ENCODE results near the gene TSPO.

DNA sequence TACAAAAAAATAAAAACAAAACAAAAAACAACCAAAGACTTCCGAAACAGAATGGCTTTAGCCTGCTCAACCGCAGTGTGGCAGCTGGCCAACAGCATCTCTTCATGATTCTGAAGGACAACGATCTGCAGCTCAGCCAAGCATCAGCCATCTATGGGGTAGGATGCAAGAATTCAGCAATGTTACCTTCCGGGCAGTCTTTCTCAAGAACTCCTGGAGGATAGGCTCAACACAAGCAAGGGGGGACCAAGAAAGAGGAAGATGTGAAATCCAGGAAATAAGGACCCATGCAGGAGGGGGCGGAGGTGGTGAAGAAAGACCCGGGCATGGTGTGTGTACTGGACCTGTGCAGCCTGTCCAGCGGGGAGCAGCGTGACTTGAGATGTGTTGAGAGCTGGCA lies 3.5 kb upstream of the TSPO start:
- TF ChIP-seq SP4 (IDR thresholded peaks at IDR 0.05; ENCODE audit: low read length) (no peak), POLR2A (IDR thresholded peaks at IDR 0.05; ENCODE audit: control extremely low read depth in 1 of 2, low read depth in 2 of 2, low read length in 2 of 2) (no peak), CTCF (IDR thresholded peaks at IDR 0.05; ENCODE audit: control extremely low read depth in 1 of 3, insufficient read depth in 1 of 3, low read depth in 1 of 3, low read length in 3 of 3) (no peak), CHD2 (IDR thresholded peaks at IDR 0.05; ENCODE audit: low read length) (no peak), TAF1 (IDR thresholded peaks at IDR 0.05; ENCODE audit: low read depth, low read length) (no peak), SIN3A (conservative IDR thresholded peaks at IDR 0.05 in 1 of 2, IDR thresholded peaks at IDR 0.05 in 1 of 2; ENCODE audit: low read depth in 1 of 2, low read length in 2 of 2) (no peak), TEAD4 (IDR thresholded peaks at IDR 0.05; ENCODE audit: low read depth, low read length) (no peak), CHD7 (IDR thresholded peaks at IDR 0.05; ENCODE audit: insufficient replicate concordance, low read length) (no peak), HDAC2 (IDR thresholded peaks at IDR 0.05; ENCODE audit: borderline replicate concordance in 1 of 2, low read depth in 2 of 2, low read length in 2 of 2) (no peak), BACH1 (IDR thresholded peaks at IDR 0.05; ENCODE audit: low read length) (no peak), SP2 (IDR thresholded peaks at IDR 0.05; ENCODE audit: low read length) (no peak), SRF (IDR thresholded peaks at IDR 0.05; ENCODE audit: low read depth, low read length) (no peak)

Data from H1 (cell line).